ENCODE results near the gene SERPINB11. TPM values are rescaled to one million over a fixed set of nuclear protein-coding genes. Genes with fewer than 3 reads are reported as not detected.

The SERPINB11 gene
- total and polyA plus RNA-seq, 2 donors (not counting 1 experiment from before 2014, with no cell fraction given) = not detected

DNA sequence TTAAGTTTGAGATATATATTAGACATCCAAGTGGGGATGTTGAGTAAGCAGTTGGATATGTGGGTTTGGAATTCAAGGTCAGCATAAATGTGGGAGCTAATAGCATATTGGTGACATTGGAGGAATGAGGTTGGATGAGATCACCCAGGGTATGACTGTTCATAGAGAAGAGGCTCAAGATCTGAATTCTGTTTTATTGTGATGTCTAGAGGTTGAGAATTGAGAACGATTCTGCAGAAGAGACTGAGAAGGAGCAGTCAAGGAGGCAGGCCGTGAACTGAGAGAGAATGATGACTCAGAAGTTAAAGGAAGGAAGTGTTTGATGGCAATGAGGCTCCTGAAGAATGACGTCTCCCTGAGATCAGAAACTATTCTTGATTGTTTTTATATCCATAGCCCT lies 5.9 kb downstream of the SERPINB11 start:
- Histone ChIP-seq H3K9me3 (ENCODE audit: control extremely low read depth in 1 of 3, control insufficient read depth in 2 of 3, insufficient read depth in 1 of 3, low read length in 2 of 3) (peaks cover 0 to 2% (median 1%) of the 10 kb centered on the region in 3 donors), H3K4me2 (replicated peaks; ENCODE audit: low read depth, low read length, poor library complexity, severe bottlenecking) (no peak overlapping the region), H4K20me1 (ENCODE audit: control insufficient read depth, insufficient read depth, low read length, poor library complexity, severe bottlenecking) (no peaks in the 10 kb centered on the region), H3K4me1 (ENCODE audit: control insufficient read depth in 2 of 2, insufficient read depth in 2 of 2, low read length in 2 of 2) (no peaks in the 10 kb centered on the region), H3K27ac (ENCODE audit: low read length in 2 of 2) (no peak overlapping the region), H2AFZ (ENCODE audit: insufficient read depth, low read depth, low read length, poor library complexity, severe bottlenecking) (no peak overlapping the region), H3K9ac (ENCODE audit: low read length) (no peak overlapping the region), H3K4me3 (ENCODE audit: control extremely low read depth in 1 of 5, extremely low read depth in 1 of 5, insufficient read depth in 1 of 5, low read depth in 2 of 5, low read length in 4 of 5) (no peak overlapping the region), H3K36me3 (replicated peaks in 1 of 2; ENCODE audit: control extremely low read depth in 1 of 2, control insufficient read depth in 1 of 2, extremely low read depth in 1 of 2, insufficient read depth in 2 of 2, low read length in 1 of 2) (no peaks in the 10 kb centered on the region), H3K79me2 (ENCODE audit: control insufficient read depth, insufficient read depth, low read length) (no peaks in the 10 kb centered on the region), H3K27me3 (replicated peaks in 1 of 4; ENCODE audit: control extremely low read depth in 1 of 4, control insufficient read depth in 3 of 4, insufficient read depth in 4 of 4, low read length in 3 of 4) (no peaks in the 10 kb centered on the region)
- no peaks in the 10 kb centered on the region for H3K9me3 Mint-ChIP-seq (ENCODE audit: insufficient read depth)
- H3K4me1 Mint-ChIP-seq = no peaks in the 10 kb centered on the region
- WGBS (ENCODE audit: insufficient coverage) = 63% methylated on average over 2 of the region's 3 CpGs
- no peak for DNase-seq
- H3K27ac Mint-ChIP-seq = no peak overlapping the region
- no peak overlapping the region for H3K4me3 Mint-ChIP-seq
- TF ChIP-seq, protein P1, sequence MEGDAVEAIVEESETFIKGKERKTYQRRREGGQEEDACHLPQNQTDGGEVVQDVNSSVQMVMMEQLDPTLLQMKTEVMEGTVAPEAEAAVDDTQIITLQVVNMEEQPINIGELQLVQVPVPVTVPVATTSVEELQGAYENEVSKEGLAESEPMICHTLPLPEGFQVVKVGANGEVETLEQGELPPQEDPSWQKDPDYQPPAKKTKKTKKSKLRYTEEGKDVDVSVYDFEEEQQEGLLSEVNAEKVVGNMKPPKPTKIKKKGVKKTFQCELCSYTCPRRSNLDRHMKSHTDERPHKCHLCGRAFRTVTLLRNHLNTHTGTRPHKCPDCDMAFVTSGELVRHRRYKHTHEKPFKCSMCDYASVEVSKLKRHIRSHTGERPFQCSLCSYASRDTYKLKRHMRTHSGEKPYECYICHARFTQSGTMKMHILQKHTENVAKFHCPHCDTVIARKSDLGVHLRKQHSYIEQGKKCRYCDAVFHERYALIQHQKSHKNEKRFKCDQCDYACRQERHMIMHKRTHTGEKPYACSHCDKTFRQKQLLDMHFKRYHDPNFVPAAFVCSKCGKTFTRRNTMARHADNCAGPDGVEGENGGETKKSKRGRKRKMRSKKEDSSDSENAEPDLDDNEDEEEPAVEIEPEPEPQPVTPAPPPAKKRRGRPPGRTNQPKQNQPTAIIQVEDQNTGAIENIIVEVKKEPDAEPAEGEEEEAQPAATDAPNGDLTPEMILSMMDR (IDR thresholded peaks at IDR 0.05) = no peak
- no peak for TF ChIP-seq EZH2 (IDR thresholded peaks at IDR 0.05; ENCODE audit: borderline replicate concordance, insufficient read depth, low read depth, low read length, poor library complexity, severe bottlenecking)
- CTCF ChIA-PET = no interaction called here
- no peak for ATAC-seq (ENCODE audit: low read depth)
- intact Hi-C loops (cut with micrococcal nuclease) = no loop called here
- H3K27me3 Mint-ChIP-seq = peaks cover 2% of the 10 kb centered on the region
- POLR2A ChIA-PET = no interaction called here

GRCh38 chr18:63725682-63726480 lies 23.1 kb downstream of the SERPINB11 start:
- no peak for TF ChIP-seq EZH2 (IDR thresholded peaks at IDR 0.05; ENCODE audit: borderline replicate concordance, insufficient read depth, low read depth, low read length, poor library complexity, severe bottlenecking)
- TF ChIP-seq, protein P1 (IDR thresholded peaks at IDR 0.05) = no peak
- Mint-ChIP-seq H3K4me3 (no peak overlapping the region), H3K27ac (no peak overlapping the region), H3K9me3 (ENCODE audit: insufficient read depth) (no peaks in the 10 kb centered on the region), H3K27me3 (peaks cover 4% of the 10 kb centered on the region), H3K4me1 (no peaks in the 10 kb centered on the region)
- CTCF ChIA-PET = no interaction called here
- Histone ChIP-seq H3K36me3 (replicated peaks in 1 of 2; ENCODE audit: control extremely low read depth in 1 of 2, control insufficient read depth in 1 of 2, extremely low read depth in 1 of 2, insufficient read depth in 2 of 2, low read length in 1 of 2) (no peaks in the 10 kb centered on the region), H3K27ac (ENCODE audit: low read length in 2 of 2) (no peak overlapping the region), H3K27me3 (replicated peaks in 1 of 4; ENCODE audit: control extremely low read depth in 1 of 4, control insufficient read depth in 3 of 4, insufficient read depth in 4 of 4, low read length in 3 of 4) (peaks cover 0 to 3% (median 0%) of the 10 kb centered on the region in 4 experiments), H3K9ac (ENCODE audit: low read length) (no peak overlapping the region), H3K9me3 (ENCODE audit: control extremely low read depth in 1 of 3, control insufficient read depth in 2 of 3, insufficient read depth in 1 of 3, low read length in 2 of 3) (peaks cover 0 to 4% (median 0%) of the 10 kb centered on the region in 3 donors), H4K20me1 (ENCODE audit: control insufficient read depth, insufficient read depth, low read length, poor library complexity, severe bottlenecking) (no peaks in the 10 kb centered on the region), H3K4me1 (ENCODE audit: control insufficient read depth in 2 of 2, insufficient read depth in 2 of 2, low read length in 2 of 2) (no peaks in the 10 kb centered on the region), H2AFZ (ENCODE audit: insufficient read depth, low read depth, low read length, poor library complexity, severe bottlenecking) (no peak overlapping the region), H3K4me3 (ENCODE audit: control extremely low read depth in 1 of 5, extremely low read depth in 1 of 5, insufficient read depth in 1 of 5, low read depth in 2 of 5, low read length in 4 of 5) (no peak overlapping the region), H3K79me2 (ENCODE audit: control insufficient read depth, insufficient read depth, low read length) (no peaks in the 10 kb centered on the region), H3K4me2 (replicated peaks; ENCODE audit: low read depth, low read length, poor library complexity, severe bottlenecking) (no peak overlapping the region)
- POLR2A ChIA-PET = no interaction called here
- ATAC-seq (ENCODE audit: low read depth) = no peak
- WGBS (ENCODE audit: insufficient coverage) = 0% methylated on average over 1 of the region's 3 CpGs
- intact Hi-C loops (cut with micrococcal nuclease) = no loop called here
- DNase-seq = no peak

Measured in B cell (primary cell).